Endodermal cell (in vitro differentiated cells): ENCODE results near the gene RNF4. TPM values are rescaled to one million over a fixed set of nuclear protein-coding genes. Genes with fewer than 3 reads are reported as not detected.
A peak's percentile ranks its signal among the peaks of the same experiment; 100 is the strongest.

Experiments
- DNase-seq: peaks from one replicate; pipeline ENCODE4 v3.0.0-alpha.2; 2017
- H3K27ac ChIP-seq: 2 replicates; pipeline ENCODE4 v1.5.1; 2013; ENCODE audit warnings: mild to moderate bottlenecking, low read depth, low read length, moderate library complexity
- H3K27me3 ChIP-seq: 2 replicates; pipeline ENCODE4 v1.6.1; 2013; ENCODE audit warnings: mild to moderate bottlenecking, low read length, moderate library complexity; ENCODE audit not compliant: insufficient read depth, control insufficient read depth, poor library complexity, severe bottlenecking
- H3K36me3 ChIP-seq: 2 replicates; pipeline ENCODE4 v1.7.0; 2013; ENCODE audit warnings: mild to moderate bottlenecking, low read length, moderate library complexity; ENCODE audit not compliant: control insufficient read depth, insufficient read depth
- H3K4me1 ChIP-seq: one replicate; pipeline ENCODE4 v1.7.0; 2013; ENCODE audit warnings: low read length; ENCODE audit not compliant: control insufficient read depth, insufficient read depth
- H3K4me3 ChIP-seq: 2 replicates; pipeline ENCODE4 v1.5.1; 2013; ENCODE audit warnings: mild to moderate bottlenecking, low read length, moderate library complexity
- H3K9ac ChIP-seq: 2 replicates; pipeline ENCODE4 v1.6.1; 2013; ENCODE audit warnings: mild to moderate bottlenecking, low read length, moderate library complexity; ENCODE audit not compliant: poor library complexity, severe bottlenecking; ENCODE audit errors: extremely low read depth
- H3K9me3 ChIP-seq: 2 replicates; pipeline ENCODE4 v1.6.1; 2013; ENCODE audit warnings: mild to moderate bottlenecking, low read length, moderate library complexity; ENCODE audit not compliant: control insufficient read depth
- H3K27ac Mint-ChIP-seq: 2 replicates; pipeline ENCODE4 v1.8.0; 2020; ENCODE audit warnings: mixed read lengths
- H3K27me3 Mint-ChIP-seq: 2 replicates; pipeline ENCODE4 v1.8.0; 2021; ENCODE audit warnings: mild to moderate bottlenecking, mixed read lengths; ENCODE audit not compliant: insufficient read depth
- H3K36me3 Mint-ChIP-seq: 2 replicates; pipeline ENCODE4 v1.8.0; 2020; ENCODE audit warnings: low read depth, mixed read lengths
- H3K4me1 Mint-ChIP-seq: 2 replicates; pipeline ENCODE4 v1.8.0; 2020; ENCODE audit warnings: mixed read lengths
- H3K4me3 Mint-ChIP-seq: 2 replicates; pipeline ENCODE4 v1.8.0; 2020; ENCODE audit warnings: mild to moderate bottlenecking, moderate library complexity, mixed read lengths
- H3K9me3 Mint-ChIP-seq: 2 replicates; pipeline ENCODE4 v1.8.0; 2020; ENCODE audit warnings: mild to moderate bottlenecking, mixed read lengths
- CTCF ChIP-seq: fragments of 200-600 bp; sonication (generic); conservative IDR thresholded peaks from 2 replicates; pipeline ENCODE4 v1.5.0; 2021; ENCODE audit warnings: antibody characterized with exemption, mild to moderate bottlenecking
- WGBS, 2 experiments: methylation state at CpG; one replicate each; pipeline versions ENCODE4 v1.1.5 to v1.1.7; 2013; ENCODE audit warnings: missing lambda C conversion rate in 2 of 2, mixed read lengths in 1 of 2; ENCODE audit not compliant: insufficient coverage in 1 of 2, insufficient read length in 1 of 2; 5-methylcytosine and 5-hydroxymethylcytosine counted together
- total RNA-seq, 2 donors: library from RNA; stranded (reverse); fragmentation: NEBNext Ultra II Directional in 1 of 2; extraction: Animal tissue kit (Norgen Biotek cat#: 25700) in 1 of 2; gene quantifications; 2 replicates in 1 of 2; 3 replicates in 1 of 2; pipeline ENCODE4 v1.2.1, GENCODE V29; 2021

RNF4 gene
- total RNA-seq, 2 donors from 2014 or later, result 73.2 to 93.6 TPM

GRCh38 chr4:2469192-2469984 is 482 bp downstream of the RNF4 start:
- peak overlapping the region; percentile 92 for H3K27ac ChIP-seq
- DNase-seq, result peak; percentile 75
- no peaks in the 10 kb centered on the region for H3K27me3 ChIP-seq
- peaks cover 47% of the 10 kb centered on the region for H3K36me3 Mint-ChIP-seq
- TF ChIP-seq CTCF, result no peak
- peak overlapping the region; percentile 84 for H3K9ac ChIP-seq
- peaks cover 13% of the 10 kb centered on the region for H3K4me1 Mint-ChIP-seq
- peak overlapping the region; percentile 86 for H3K4me3 ChIP-seq
- H3K9me3 Mint-ChIP-seq, result peaks cover 2% of the 10 kb centered on the region
- H3K27ac Mint-ChIP-seq, result peak overlapping the region; percentile 96
- WGBS, 2 experiments, result 0% methylated on average over 43 to 78 of the region's 78 CpGs
- H3K36me3 ChIP-seq, result peaks cover 33% of the 10 kb centered on the region
- H3K9me3 ChIP-seq, result peaks cover 26% of the 10 kb centered on the region
- H3K4me1 ChIP-seq, result no peaks in the 10 kb centered on the region
- peak overlapping the region; percentile 96 for H3K4me3 Mint-ChIP-seq
- no peaks in the 10 kb centered on the region for H3K27me3 Mint-ChIP-seq

- Histone ChIP-seq H3K27ac (no peak overlapping the region), H3K4me1 (no peaks in the 10 kb centered on the region), H3K27me3 (no peaks in the 10 kb centered on the region), H3K9ac (no peak overlapping the region), H3K9me3 (peaks cover 26% of the 10 kb centered on the region), H3K36me3 (peaks cover 39% of the 10 kb centered on the region), H3K4me3 (peak overlapping the region; percentile 86)
- H3K27me3 Mint-ChIP-seq, result no peaks in the 10 kb centered on the region
- peaks cover 2% of the 10 kb centered on the region for H3K9me3 Mint-ChIP-seq
- peak overlapping the region; percentile 96 for H3K4me3 Mint-ChIP-seq
- H3K27ac Mint-ChIP-seq, result peak overlapping the region; percentile 52
- no peak for TF ChIP-seq CTCF
- H3K36me3 Mint-ChIP-seq, result peaks cover 60% of the 10 kb centered on the region
- WGBS, 2 experiments, result 90 to 100% methylated on average over 2 to 7 of the region's 7 CpGs
- no peak for DNase-seq
- H3K4me1 Mint-ChIP-seq, result peaks cover 13% of the 10 kb centered on the region
Observed at GRCh38 chr4:2470791-2471190, 1.9 kb downstream of the RNF4 start.

GRCh38 chr4:2472187-2472586 is 3.3 kb downstream of the RNF4 start:
- DNase-seq, result no peak
- Mint-ChIP-seq H3K27ac (peak overlapping the region; percentile 31), H3K27me3 (no peaks in the 10 kb centered on the region), H3K4me1 (peaks cover 16% of the 10 kb centered on the region), H3K4me3 (no peak overlapping the region), H3K9me3 (peaks cover 2% of the 10 kb centered on the region), H3K36me3 (peaks cover 72% of the 10 kb centered on the region)
- Histone ChIP-seq H3K27ac (no peak overlapping the region), H3K27me3 (no peaks in the 10 kb centered on the region), H3K36me3 (peaks cover 52% of the 10 kb centered on the region), H3K4me3 (peak overlapping the region; percentile 86), H3K9ac (no peak overlapping the region), H3K9me3 (peaks cover 26% of the 10 kb centered on the region), H3K4me1 (no peaks in the 10 kb centered on the region)
- WGBS, 2 experiments, result 80 to 92% methylated on average over 1 to 4 of the region's 4 CpGs
- TF ChIP-seq CTCF, result no peak
